SK-N-SH (cell line): ENCODE data around the gene TMSB10. TPM values are rescaled to one million over a fixed set of nuclear protein-coding genes. Genes with fewer than 3 reads are reported as not detected.

Experiments
- CTCF ChIA-PET: fragments of 300-600, 350-600 bp; formaldehyde crosslinking; extraction: SDS; loops from one replicate; lab custom pipeline; 2021; lab: Yijun Ruan, JAX
- POLR2A ChIA-PET: fragments of 350-600 bp; sonication (Branson Sonifier 250); formaldehyde crosslinking; extraction: SDS; loops from one replicate; lab custom pipeline; 2020; ENCODE audit warnings: antibody characterized with exemption, inconsistent platforms; lab: Yijun Ruan, JAX
- DNase-seq: peaks from one replicate; pipeline ENCODE4 v3.0.0; 2012
- H2AFZ ChIP-seq: fragments of 200-600 bp; sonication (generic); 2 replicates; pipeline ENCODE4 v1.8.1; 2016; ENCODE audit warnings: antibody characterized with exemption, mild to moderate bottlenecking, low read depth
- H3F3A ChIP-seq: fragments of 200-600 bp; sonication (generic); replicated peaks from 2 replicates; pipeline ENCODE3; 2016; ENCODE audit warnings: antibody characterized with exemption, mild to moderate bottlenecking; ENCODE audit not compliant: insufficient read depth
- H3K27ac ChIP-seq, 2 experiments: fragments of 200-500 bp in 1 of 2; fragments of 200-600 bp in 1 of 2; sonication (Bioruptor generic) in 1 of 2; sonication (generic), shearing (Covaris generic) in 1 of 2; 2 replicates each; pipeline versions ENCODE4 v1.5.1 to v1.6.1; 2014 to 2016; ENCODE audit warnings: low read depth in 2 of 2, inconsistent platforms in 1 of 2, low read length in 1 of 2, mild to moderate bottlenecking in 1 of 2, mixed read lengths in 1 of 2
- H3K27me3 ChIP-seq: fragments of 200-600 bp; sonication (generic), shearing (Covaris generic); 2 replicates; pipeline ENCODE4 v1.6.1; 2016; ENCODE audit warnings: mixed run types; ENCODE audit not compliant: insufficient read depth
- H3K36me3 ChIP-seq, 2 experiments: fragments of 200-500 bp in 1 of 2; fragments of 200-600 bp in 1 of 2; sonication (Bioruptor generic) in 1 of 2; sonication (generic) in 1 of 2; replicated peaks in 1 of 2; 2 replicates each; pipeline versions ENCODE3 to v1.5.1; 2014 to 2016; ENCODE audit warnings: low read length in 1 of 2, mild to moderate bottlenecking in 1 of 2; ENCODE audit not compliant: insufficient read depth in 2 of 2, control insufficient read depth in 1 of 2
- H3K4me1 ChIP-seq, 2 experiments: fragments of 200-500 bp in 1 of 2; fragments of 200-600 bp in 1 of 2; sonication (Bioruptor generic) in 1 of 2; sonication (generic), shearing (Covaris generic) in 1 of 2; 2 replicates each; pipeline versions ENCODE4 v1.5.1 to v1.6.1; 2014 to 2016; ENCODE audit warnings: low read depth in 1 of 2, low read length in 1 of 2, mixed run types in 1 of 2; ENCODE audit not compliant: insufficient read depth in 2 of 2, control insufficient read depth in 1 of 2
- H3K4me2 ChIP-seq: fragments of 200-600 bp; sonication (generic), shearing (Covaris generic); 2 replicates; pipeline ENCODE4 v1.6.1; 2017; ENCODE audit warnings: mixed run types
- H3K4me3 ChIP-seq, 2 experiments: fragments of 200-500 bp in 1 of 2; fragments of 200-600 bp in 1 of 2; sonication (Bioruptor generic) in 1 of 2; sonication (generic), shearing (Covaris generic) in 1 of 2; 2 replicates each; pipeline versions ENCODE4 v1.5.1 to v1.8.1; 2014 to 2016; ENCODE audit warnings: low read depth in 2 of 2, inconsistent platforms in 1 of 2, low read length in 1 of 2, mild to moderate bottlenecking in 1 of 2, mixed read lengths in 1 of 2, moderate library complexity in 1 of 2
- H3K79me2 ChIP-seq: fragments of 200-600 bp; sonication (generic); 2 replicates; pipeline ENCODE4 v1.8.1; 2017; ENCODE audit warnings: mild to moderate bottlenecking; ENCODE audit not compliant: insufficient read depth
- H3K9ac ChIP-seq: fragments of 200-600 bp; sonication (generic); 2 replicates; pipeline ENCODE4 v1.6.1; 2017; ENCODE audit warnings: mixed run types
- H3K9me2 ChIP-seq: fragments of 200-600 bp; sonication (generic); 2 replicates; pipeline ENCODE4 v1.6.1; 2017; ENCODE audit warnings: mixed run types
- H3K9me3 ChIP-seq: fragments of 200-600 bp; sonication (generic); 2 replicates; pipeline ENCODE4 v1.6.1; 2017; ENCODE audit warnings: mixed run types, mild to moderate bottlenecking, moderate library complexity
- H4K20me1 ChIP-seq: fragments of 200-600 bp; sonication (generic); 2 replicates; pipeline ENCODE4 v1.6.1; 2017; ENCODE audit warnings: mild to moderate bottlenecking, mixed run types; ENCODE audit not compliant: insufficient read depth
- FOXJ3 ChIP-seq: sonication (generic); formaldehyde crosslinking; IDR thresholded peaks from 2 replicates; pipeline ENCODE4 v1.5.1; 2020; ENCODE audit warnings: mild to moderate bottlenecking, missing genetic modification reagents
- GATA2 ChIP-seq: sonication (generic); formaldehyde crosslinking; IDR thresholded peaks from 2 replicates; pipeline ENCODE4 v1.5.0; 2020; ENCODE audit warnings: mild to moderate bottlenecking, missing genetic modification reagents
- JUND ChIP-seq: IDR thresholded peaks from 2 replicates; pipeline ENCODE4 v1.4.0; 2012
- MEF2A ChIP-seq: IDR thresholded peaks from 2 replicates; pipeline ENCODE4 v1.4.0; 2012; ENCODE audit warnings: low read depth, borderline replicate concordance
- MXI1 ChIP-seq: IDR thresholded peaks from 2 replicates; pipeline ENCODE4 v1.6.1; 2012; ENCODE audit warnings: mild to moderate bottlenecking, low read depth, low read length, improper control_type of control experiment
- PBX3 ChIP-seq: IDR thresholded peaks from 2 replicates; pipeline ENCODE4; 2012
- POLR2AphosphoS5 ChIP-seq: IDR thresholded peaks from 2 replicates; pipeline ENCODE4 v1.6.1; 2012; ENCODE audit warnings: low read depth, low read length
- RAD21 ChIP-seq: IDR thresholded peaks from 2 replicates; pipeline ENCODE4 v1.6.1; 2012; ENCODE audit warnings: mild to moderate bottlenecking, low read length
- RXRA ChIP-seq: IDR thresholded peaks from 2 replicates; pipeline ENCODE4 v1.4.0; 2012; ENCODE audit warnings: low read depth, mild to moderate bottlenecking, borderline replicate concordance
- SMC3 ChIP-seq: IDR thresholded peaks from 2 replicates; pipeline ENCODE4 v1.6.1; 2012; ENCODE audit warnings: low read depth, low read length, improper control_type of control experiment
- USF2 ChIP-seq: fragments of 150-350 bp; IDR thresholded peaks from 2 replicates; pipeline ENCODE4 v1.6.1; 2017; ENCODE audit warnings: antibody characterized with exemption, low read length, low read depth, borderline replicate concordance
- ZBTB33 ChIP-seq: IDR thresholded peaks from 2 replicates; pipeline ENCODE4 v1.4.0; 2012; ENCODE audit warnings: low read depth, borderline replicate concordance
- WGBS: methylation state at CpG from one replicate; pipeline ENCODE4 v1.1.6; 2017; ENCODE audit warnings: low lambda C conversion rate; 5-methylcytosine and 5-hydroxymethylcytosine counted together
- polyA plus RNA-seq, 3 experiments: library from polyadenylated mRNA; depleted of rRNA; stranded (reverse); fragments of >200 nt; gene quantifications; 2 replicates each; pipeline ENCODE4 v1.2.3, GENCODE V29; 2012
- TF ChIP-seq, protein P1 (sequence below): fragments of 200-600 bp; sonication (generic); IDR thresholded peaks from 2 replicates; pipeline ENCODE4 v1.6.1; 2017; ENCODE audit warnings: antibody characterized with exemption, mild to moderate bottlenecking, moderate library complexity
- TF ChIP-seq, protein P2 (sequence below): fragments of 150-350 bp; IDR thresholded peaks from 2 replicates; pipeline ENCODE4 v1.6.1; 2016; ENCODE audit warnings: mild to moderate bottlenecking, low read depth, low read length

TMSB10 gene
- polyA plus RNA-seq, 1 of the 3 experiments (the other 2 are of a cell fraction) = 7,920 TPM

GRCh38 chr2:84857566-84857965 is 47.9 kb upstream of the TMSB10 start:
- CTCF ChIA-PET = interaction anchor here (1.3 to 1.7 kb wide), 2 partner anchors 17 to 360 kb away, joined by 4 to 6 read pairs; no protein-coding TSS in a partner anchor

DNA sequence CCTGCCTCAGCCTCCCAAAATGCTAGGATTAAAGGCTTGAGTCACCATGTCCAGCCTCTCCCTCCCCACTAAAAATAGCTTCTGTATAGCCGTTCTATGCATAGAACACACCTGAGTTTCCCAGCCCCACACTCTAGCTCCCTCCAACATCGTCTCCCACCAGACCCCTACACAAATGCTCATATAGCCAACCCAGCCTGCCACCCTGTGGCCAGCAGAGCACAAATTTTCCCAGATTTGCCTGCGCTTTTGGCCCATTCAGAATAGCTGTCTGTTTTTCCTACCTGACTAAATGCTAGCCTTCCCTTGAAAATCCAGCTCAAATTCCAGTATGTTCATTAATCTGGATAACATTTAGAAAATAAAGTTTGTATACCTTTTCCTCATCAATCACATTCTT is 47.3 kb upstream of the TMSB10 start:
- H3K9me3 ChIP-seq = no peaks in the 10 kb centered on the region
- TF ChIP-seq RAD21 = peak; percentile 18; the same call in 1 of the 2 replicates
- no peak for TF ChIP-seq FOXJ3 (CRISPR knock-in tag)
- TF ChIP-seq, protein P1, sequence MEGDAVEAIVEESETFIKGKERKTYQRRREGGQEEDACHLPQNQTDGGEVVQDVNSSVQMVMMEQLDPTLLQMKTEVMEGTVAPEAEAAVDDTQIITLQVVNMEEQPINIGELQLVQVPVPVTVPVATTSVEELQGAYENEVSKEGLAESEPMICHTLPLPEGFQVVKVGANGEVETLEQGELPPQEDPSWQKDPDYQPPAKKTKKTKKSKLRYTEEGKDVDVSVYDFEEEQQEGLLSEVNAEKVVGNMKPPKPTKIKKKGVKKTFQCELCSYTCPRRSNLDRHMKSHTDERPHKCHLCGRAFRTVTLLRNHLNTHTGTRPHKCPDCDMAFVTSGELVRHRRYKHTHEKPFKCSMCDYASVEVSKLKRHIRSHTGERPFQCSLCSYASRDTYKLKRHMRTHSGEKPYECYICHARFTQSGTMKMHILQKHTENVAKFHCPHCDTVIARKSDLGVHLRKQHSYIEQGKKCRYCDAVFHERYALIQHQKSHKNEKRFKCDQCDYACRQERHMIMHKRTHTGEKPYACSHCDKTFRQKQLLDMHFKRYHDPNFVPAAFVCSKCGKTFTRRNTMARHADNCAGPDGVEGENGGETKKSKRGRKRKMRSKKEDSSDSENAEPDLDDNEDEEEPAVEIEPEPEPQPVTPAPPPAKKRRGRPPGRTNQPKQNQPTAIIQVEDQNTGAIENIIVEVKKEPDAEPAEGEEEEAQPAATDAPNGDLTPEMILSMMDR = peak; percentile 22
- TF ChIP-seq SMC3 = 0 out of 2 replicates have a peak, but pooled peaks have one; percentile 5
- no peaks in the 10 kb centered on the region for H3K79me2 ChIP-seq
- H3K9ac ChIP-seq = no peak overlapping the region
- no peaks in the 10 kb centered on the region for H3K36me3 ChIP-seq
- no peak overlapping the region for H3K4me3 ChIP-seq
- no peaks in the 10 kb centered on the region for H3F3A ChIP-seq
- H2AFZ ChIP-seq = no peak overlapping the region
- H3K27ac ChIP-seq = no peak overlapping the region
- POLR2A ChIA-PET = no interaction called here
- DNase-seq = no peak
- no peaks in the 10 kb centered on the region for H3K9me2 ChIP-seq
- no peak overlapping the region for H3K4me2 ChIP-seq
- CTCF ChIA-PET = interaction anchor here (1.3 to 1.7 kb wide), 2 partner anchors 17 to 360 kb away, joined by 4 to 6 read pairs; no protein-coding TSS in a partner anchor
- no peaks in the 10 kb centered on the region for H3K4me1 ChIP-seq
- H3K27me3 ChIP-seq = peaks cover 23% of the 10 kb centered on the region; the same call in 1 of the 2 replicates
- WGBS = 19% methylated on average over 3 of the region's 3 CpGs
- no peaks in the 10 kb centered on the region for H4K20me1 ChIP-seq

More at GRCh38 chr2:84857566-84857965, 47.9 kb upstream of the TMSB10 start:
- no peaks in the 10 kb centered on the region for H3K36me3 ChIP-seq
- no peaks in the 10 kb centered on the region for H3F3A ChIP-seq
- H3K9me3 ChIP-seq = no peaks in the 10 kb centered on the region
- 27% methylated on average over 5 of the region's 5 CpGs for WGBS
- H3K27me3 ChIP-seq = peaks cover 19% of the 10 kb centered on the region; the same call in 1 of the 2 replicates
- H4K20me1 ChIP-seq = no peaks in the 10 kb centered on the region
- no peak overlapping the region for H3K9ac ChIP-seq
- TF ChIP-seq MEF2A = no peak
- no peaks in the 10 kb centered on the region for H3K9me2 ChIP-seq
- H3K4me1 ChIP-seq = no peaks in the 10 kb centered on the region
- H3K4me2 ChIP-seq = no peak overlapping the region
- H3K27ac ChIP-seq = no peak overlapping the region
- no peak for DNase-seq
- no peak overlapping the region for H3K4me3 ChIP-seq
- POLR2A ChIA-PET = no interaction called here
- no peak overlapping the region for H2AFZ ChIP-seq
- H3K79me2 ChIP-seq = no peaks in the 10 kb centered on the region

DNA sequence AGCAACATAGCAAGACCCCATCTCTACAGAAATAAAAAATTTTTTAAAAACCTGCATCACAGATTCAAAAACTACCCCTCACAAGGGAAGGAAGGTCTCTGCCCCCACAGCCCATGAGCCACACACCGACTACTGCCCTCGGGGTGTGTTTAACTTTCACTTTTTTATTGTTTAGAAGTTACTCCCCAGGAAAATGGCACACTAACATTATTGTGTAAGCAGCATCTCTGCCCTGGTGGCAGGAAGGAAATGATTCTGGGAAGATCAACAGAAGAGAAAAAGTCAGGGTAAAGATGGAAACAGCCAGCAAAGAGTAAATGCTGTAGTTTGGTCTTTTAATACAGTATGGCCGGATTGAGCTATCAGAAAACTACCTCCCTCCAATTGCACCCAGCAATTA is 46.5 kb upstream of the TMSB10 start:
- DNase-seq = no peak
- H3K27ac ChIP-seq = no peak overlapping the region
- no peak overlapping the region for H3K4me3 ChIP-seq
- no peaks in the 10 kb centered on the region for H3K9me2 ChIP-seq
- H2AFZ ChIP-seq = no peak overlapping the region
- no peaks in the 10 kb centered on the region for H3K4me1 ChIP-seq
- 17% methylated on average over 3 of the region's 3 CpGs for WGBS
- ChIA-PET POLR2A (no interaction called here), CTCF (interaction anchor here (1.7 kb wide), 1 partner anchor 361 kb away, joined by 6 read pairs; no protein-coding TSS in a partner anchor)
- no peaks in the 10 kb centered on the region for H3K9me3 ChIP-seq
- no peaks in the 10 kb centered on the region for H4K20me1 ChIP-seq
- no peaks in the 10 kb centered on the region for H3K79me2 ChIP-seq
- no peaks in the 10 kb centered on the region for H3F3A ChIP-seq
- no peaks in the 10 kb centered on the region for H3K36me3 ChIP-seq
- no peak overlapping the region for H3K4me2 ChIP-seq
- H3K27me3 ChIP-seq = peaks cover 23% of the 10 kb centered on the region; the same call in 1 of the 2 replicates
- H3K9ac ChIP-seq = no peak overlapping the region
- TF ChIP-seq JUND = no peak
- TF ChIP-seq ZBTB33 = no peak
- TF ChIP-seq POLR2AphosphoS5 = no peak
- TF ChIP-seq RXRA = no peak
- no peak for TF ChIP-seq MXI1
- TF ChIP-seq, protein P2, sequence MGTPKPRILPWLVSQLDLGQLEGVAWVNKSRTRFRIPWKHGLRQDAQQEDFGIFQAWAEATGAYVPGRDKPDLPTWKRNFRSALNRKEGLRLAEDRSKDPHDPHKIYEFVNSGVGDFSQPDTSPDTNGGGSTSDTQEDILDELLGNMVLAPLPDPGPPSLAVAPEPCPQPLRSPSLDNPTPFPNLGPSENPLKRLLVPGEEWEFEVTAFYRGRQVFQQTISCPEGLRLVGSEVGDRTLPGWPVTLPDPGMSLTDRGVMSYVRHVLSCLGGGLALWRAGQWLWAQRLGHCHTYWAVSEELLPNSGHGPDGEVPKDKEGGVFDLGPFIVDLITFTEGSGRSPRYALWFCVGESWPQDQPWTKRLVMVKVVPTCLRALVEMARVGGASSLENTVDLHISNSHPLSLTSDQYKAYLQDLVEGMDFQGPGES = no peak
- no peak for TF ChIP-seq USF2
- TF ChIP-seq RAD21 = no peak
- TF ChIP-seq PBX3 = no peak
- TF ChIP-seq GATA2 = no peak
- TF ChIP-seq SMC3 = no peak
